Panc1 (cell line): ENCODE measurements around the gene PIGU. TPM values are rescaled to one million over a fixed set of nuclear protein-coding genes. Genes with fewer than 3 reads are reported as not detected.

Source experiments
- ATAC-seq: fragments of 200-7000 bp; cut with Tn5 transposase; 2 replicates; pipeline ENCODE4 v1.9.1; 2020; ENCODE audit warnings: mild to moderate bottlenecking, moderate library complexity
- BruUV-seq: library from RNA; stranded (reverse); fragments of 400-500 nt; replicated peaks from 2 replicates; lab custom pipeline; 2021; lab: Mats Ljungman, UMichigan
- CTCF ChIA-PET: fragments of 300-600 bp; sonication (Branson Sonifier 250); formaldehyde crosslinking; loops from one replicate; lab custom pipeline; 2022; ENCODE audit warnings: antibody characterized with exemption; lab: Charles Lee
- POLR2A ChIA-PET: fragments of 300-600 bp; sonication (Branson Sonifier 250); formaldehyde crosslinking; loops from one replicate; lab custom pipeline; 2022; ENCODE audit warnings: antibody characterized with exemption; lab: Charles Lee
- DNase-seq: peaks from one replicate; pipeline ENCODE4 v3.0.0-alpha.2; 2010; ENCODE audit warnings: low read depth, low spot score
- H3K27ac ChIP-seq: 2 replicates; pipeline ENCODE4 v1.5.1; 2011; ENCODE audit warnings: mild to moderate bottlenecking, low read length, inconsistent platforms
- H3K27me3 ChIP-seq: fragments of 200-500 bp; sonication (Bioruptor generic); 2 replicates; pipeline ENCODE4 v1.6.0; 2014; ENCODE audit warnings: low read length, inconsistent platforms; ENCODE audit not compliant: control insufficient read depth, insufficient read depth
- H3K36me3 ChIP-seq: fragments of 200-500 bp; sonication (Bioruptor generic); 2 replicates; pipeline ENCODE4 v1.5.1; 2014; ENCODE audit warnings: inconsistent platforms, mild to moderate bottlenecking, low read length, moderate library complexity; ENCODE audit not compliant: control insufficient read depth, insufficient read depth
- H3K4me1 ChIP-seq: 2 replicates; pipeline ENCODE4 v1.5.1; 2011; ENCODE audit warnings: inconsistent platforms, mild to moderate bottlenecking, low read length, moderate library complexity; ENCODE audit not compliant: control insufficient read depth, insufficient read depth
- H3K4me3 ChIP-seq, 2 experiments: 2 replicates each; pipeline ENCODE4 v1.5.1; 2011 to 2012; ENCODE audit warnings: low read depth in 2 of 2, low read length in 2 of 2, mild to moderate bottlenecking in 2 of 2, inconsistent platforms in 1 of 2, moderate library complexity in 1 of 2
- H3K9me3 ChIP-seq: fragments of 200-500 bp; sonication (Bioruptor generic); 2 replicates; pipeline ENCODE4 v1.5.1; 2014; ENCODE audit warnings: low read depth, mild to moderate bottlenecking, inconsistent platforms, low read length, moderate library complexity; ENCODE audit not compliant: control insufficient read depth, insufficient read depth
- CTCF ChIP-seq: fragments of 450-650 bp; IDR thresholded peaks from 2 replicates; pipeline ENCODE4 v1.5.1; 2017; ENCODE audit warnings: mild to moderate bottlenecking
- POLR2AphosphoS5 ChIP-seq: IDR thresholded peaks from 2 replicates; pipeline ENCODE4 v1.6.1; 2012; ENCODE audit warnings: mild to moderate bottlenecking, low read depth, low read length, moderate library complexity
- REST ChIP-seq, 2 experiments: IDR thresholded peaks; 2 replicates each; pipeline ENCODE4 v1.6.1; 2011 to 2012; ENCODE audit warnings: low read depth in 2 of 2, control low read depth in 1 of 2, low read length in 1 of 2, mild to moderate bottlenecking in 1 of 2, moderate library complexity in 1 of 2; ENCODE audit not compliant: insufficient read depth in 1 of 2
- SIN3A ChIP-seq: IDR thresholded peaks from 2 replicates; pipeline ENCODE4 v1.6.1; 2012; ENCODE audit warnings: low read depth, mild to moderate bottlenecking, low read length, moderate library complexity, borderline replicate concordance; ENCODE audit not compliant: insufficient read depth
- TCF7L2 ChIP-seq: IDR thresholded peaks from 2 replicates; pipeline ENCODE4 v1.6.1; 2011; ENCODE audit warnings: mild to moderate bottlenecking, low read depth, low read length, inconsistent platforms
- in situ Hi-C: cut with HindIII; loops from 2 replicates; pipeline ENCODE4 v1.10.0; 2016; ENCODE audit warnings: low sequenced_read_pairs, low pct_unique_long_range_greater_than_20kb
- intact Hi-C: fragments of 100-400 bp; cut with micrococcal nuclease; formaldehyde crosslinking; loops from one replicate; pipeline ENCODE4 v1.10.0; 2022; ENCODE audit not compliant: unreplicated experiment
- total RNA-seq: library from RNA; stranded (reverse); gene quantifications from one replicate; pipeline ENCODE4 v1.2.1, GENCODE V29; 2021; ENCODE audit not compliant: unreplicated experiment

Gene PIGU
- total RNA-seq, 1 experiment from 2014 or later: 22.9 TPM

- H3K4me1 ChIP-seq: peaks cover 5% of the 10 kb centered on the region; the same call in 1 of the 2 replicates
- no peaks in the 10 kb centered on the region for H3K9me3 ChIP-seq
- H3K4me3 ChIP-seq: no peak overlapping the region
- CTCF ChIA-PET: no interaction called here
- DNase-seq: peak; percentile 91
- POLR2A ChIA-PET: interaction anchor here (0.7 kb wide), 1 partner anchor 46 kb away, joined by 4 read pairs; no protein-coding TSS in a partner anchor
- intact Hi-C loops: no loop called here
- in situ Hi-C loops: no loop called here
- no TSS peak for BruUV-seq
- ATAC-seq: no peak
- TF ChIP-seq POLR2AphosphoS5 (no peak; the same call in 1 of the 2 replicates), TCF7L2 (no peak), CTCF (no peak), REST (IDR thresholded peaks at IDR 0.05; ENCODE audit: insufficient read depth in 1 of 2, low read depth in 2 of 2, low read length in 1 of 2) (no peak), SIN3A (no peak)
- H3K27ac ChIP-seq: no peak overlapping the region
- peaks cover 2% of the 10 kb centered on the region; the same call in 1 of the 2 replicates for H3K36me3 ChIP-seq
- H3K27me3 ChIP-seq: no peaks in the 10 kb centered on the region
Measured at GRCh38 chr20:34713194-34713943, 36.5 kb upstream of the PIGU start.

- H3K27me3 ChIP-seq: no peaks in the 10 kb centered on the region
- ChIA-PET CTCF (no interaction called here), POLR2A (no interaction called here)
- DNase-seq: no peak
- intact Hi-C loops: no loop called here
- H3K4me3 ChIP-seq: no peak overlapping the region
- ATAC-seq: no peak
- BruUV-seq: TSS peak; percentile 72
- H3K9me3 ChIP-seq: no peaks in the 10 kb centered on the region
- TF ChIP-seq CTCF: no peak
- no peak for TF ChIP-seq TCF7L2
- TF ChIP-seq REST (IDR thresholded peaks at IDR 0.05; ENCODE audit: insufficient read depth in 1 of 2, low read depth in 2 of 2, low read length in 1 of 2): no peak
- TF ChIP-seq SIN3A: no peak
- no peak for TF ChIP-seq POLR2AphosphoS5
- peaks cover 5% of the 10 kb centered on the region; the same call in 1 of the 2 replicates for H3K4me1 ChIP-seq
- H3K27ac ChIP-seq: no peak overlapping the region
- in situ Hi-C loops: no loop called here
- H3K36me3 ChIP-seq: peaks cover 2% of the 10 kb centered on the region; the same call in 1 of the 2 replicates
Measured at GRCh38 chr20:34712525-34713192, 35.8 kb upstream of the PIGU start.
